IMR-90 (cell line): ENCODE data around the gene RCL1. TPM values are rescaled to one million over a fixed set of nuclear protein-coding genes. Genes with fewer than 3 reads are reported as not detected.

ENCODE experiments used
- ATAC-seq: fragments of 200-7000 bp; cut with Tn5 transposase; 2 replicates; pipeline ENCODE4 v1.9.1; 2020; ENCODE audit warnings: low read depth, mild to moderate bottlenecking, moderate library complexity
- BruUV-seq: library from RNA; stranded (reverse); fragments of 400-500 nt; replicated peaks from 2 replicates; lab custom pipeline; 2021; lab: Mats Ljungman, UMichigan
- CTCF ChIA-PET: fragments of 300-600 bp; formaldehyde crosslinking; extraction: SDS; loops from one replicate; lab custom pipeline; 2021; ENCODE audit warnings: antibody characterized with exemption; lab: Yijun Ruan, JAX
- POLR2A ChIA-PET: fragments of 300-600 bp; sonication (Branson Sonifier 250); formaldehyde crosslinking; loops from one replicate; lab custom pipeline; 2022; ENCODE audit warnings: antibody characterized with exemption; ENCODE audit not compliant: unreplicated experiment; lab: Charles Lee
- DNase-seq: peaks from one replicate; pipeline ENCODE4 v3.0.0; 2013
- H2AFZ ChIP-seq: replicated peaks from 2 replicates; pipeline ENCODE3; 2013; ENCODE audit warnings: low read length, mild to moderate bottlenecking; ENCODE audit not compliant: poor library complexity
- H2AK5ac ChIP-seq: 2 replicates; pipeline ENCODE4 v1.6.1; 2013; ENCODE audit warnings: low read depth, low read length, inconsistent platforms
- H2AK9ac ChIP-seq: replicated peaks from 2 replicates; pipeline ENCODE3; 2013; ENCODE audit warnings: mild to moderate bottlenecking, low read depth, low read length, moderate library complexity; ENCODE audit not compliant: poor library complexity
- H2BK120ac ChIP-seq: 2 replicates; pipeline ENCODE4 v1.6.1; 2013; ENCODE audit warnings: low read depth, low read length, inconsistent platforms
- H2BK15ac ChIP-seq: 3 replicates; pipeline ENCODE4 v1.6.1; 2013; ENCODE audit warnings: low read depth, low read length, inconsistent platforms
- H2BK20ac ChIP-seq: 2 replicates; pipeline ENCODE4 v1.6.1; 2013; ENCODE audit warnings: low read depth, mild to moderate bottlenecking, inconsistent platforms, low read length, moderate library complexity
- H2BK5ac ChIP-seq: 2 replicates; pipeline ENCODE4 v1.6.1; 2013; ENCODE audit warnings: mild to moderate bottlenecking, low read depth, low read length, inconsistent platforms; ENCODE audit not compliant: poor library complexity, severe bottlenecking
- H3K14ac ChIP-seq: replicated peaks from 2 replicates; pipeline ENCODE4 v1.6.1; 2013; ENCODE audit warnings: low read depth, low read length, inconsistent platforms
- H3K18ac ChIP-seq: 2 replicates; pipeline ENCODE4 v1.6.1; 2013; ENCODE audit warnings: low read depth, low read length, control low read depth
- H3K23ac ChIP-seq: 2 replicates; pipeline ENCODE4 v1.6.1; 2013; ENCODE audit warnings: low read depth, low read length, inconsistent platforms
- H3K27ac ChIP-seq: 2 replicates; pipeline ENCODE4 v1.5.1; 2013; ENCODE audit warnings: mild to moderate bottlenecking, control low read depth, low read length; ENCODE audit not compliant: insufficient read depth
- H3K27me3 ChIP-seq: 2 replicates; pipeline ENCODE4 v1.6.1; 2013; ENCODE audit warnings: low read length; ENCODE audit not compliant: control insufficient read depth, insufficient read depth
- H3K36me3 ChIP-seq: 2 replicates; pipeline ENCODE4 v1.6.1; 2013; ENCODE audit warnings: low read length, mixed read lengths; ENCODE audit not compliant: control insufficient read depth, insufficient read depth
- H3K4ac ChIP-seq: 2 replicates; pipeline ENCODE4 v1.6.1; 2013; ENCODE audit warnings: low read depth, low read length, inconsistent platforms
- H3K4me1 ChIP-seq: 2 replicates; pipeline ENCODE4 v1.6.1; 2013; ENCODE audit warnings: low read length, mixed read lengths; ENCODE audit not compliant: control insufficient read depth, insufficient read depth
- H3K4me2 ChIP-seq: 2 replicates; pipeline ENCODE4 v1.6.1; 2013; ENCODE audit warnings: low read depth, mild to moderate bottlenecking, control low read depth, low read length, moderate library complexity
- H3K4me3 ChIP-seq: 2 replicates; pipeline ENCODE4 v1.5.1; 2013; ENCODE audit warnings: low read depth, mild to moderate bottlenecking, control low read depth, low read length, moderate library complexity; ENCODE audit not compliant: insufficient read depth
- H3K56ac ChIP-seq: 2 replicates; pipeline ENCODE4 v1.6.1; 2013; ENCODE audit warnings: low read length, inconsistent platforms; ENCODE audit not compliant: insufficient read depth; ENCODE audit errors: extremely low read depth
- H3K79me1 ChIP-seq, 2 experiments: 2 replicates each; pipeline ENCODE4 v1.6.1; 2013; ENCODE audit warnings: low read length in 2 of 2, inconsistent platforms in 1 of 2, low read depth in 1 of 2
- H3K9ac ChIP-seq: 2 replicates; pipeline ENCODE4 v1.6.1; 2013; ENCODE audit warnings: low read depth, low read length, control low read depth
- H3K9me1 ChIP-seq: 2 replicates; pipeline ENCODE4 v1.6.1; 2013; ENCODE audit warnings: low read length, inconsistent platforms; ENCODE audit not compliant: insufficient read depth
- H3K9me3 ChIP-seq: 2 replicates; pipeline ENCODE4 v1.6.1; 2013; ENCODE audit warnings: low read length; ENCODE audit not compliant: control insufficient read depth, insufficient read depth
- H4K20me1 ChIP-seq: 2 replicates; pipeline ENCODE4 v1.6.1; 2013; ENCODE audit warnings: low read length, inconsistent platforms; ENCODE audit not compliant: insufficient read depth
- H4K5ac ChIP-seq: 2 replicates; pipeline ENCODE4 v1.6.1; 2013; ENCODE audit warnings: mild to moderate bottlenecking, low read depth, low read length, control low read depth
- H4K8ac ChIP-seq, 2 experiments: 2 replicates each; pipeline ENCODE4 v1.6.1; 2013; ENCODE audit warnings: low read depth in 2 of 2, low read length in 2 of 2, control low read depth in 1 of 2, inconsistent platforms in 1 of 2
- H4K91ac ChIP-seq: 2 replicates; pipeline ENCODE4 v1.6.1; 2013; ENCODE audit warnings: low read depth, low read length, inconsistent platforms; ENCODE audit not compliant: insufficient read depth
- FOS ChIP-seq: fragments of 150-350 bp; IDR thresholded peaks from 2 replicates; pipeline ENCODE4 v1.6.1; 2016; ENCODE audit warnings: low read depth, low read length
- MAZ ChIP-seq: IDR thresholded peaks from 2 replicates; pipeline ENCODE4 v1.6.1; 2012; ENCODE audit warnings: low read depth, mild to moderate bottlenecking, low read length, improper control_type of control experiment, moderate library complexity, borderline replicate concordance
- MXI1 ChIP-seq: IDR thresholded peaks from 2 replicates; pipeline ENCODE4 v1.6.1; 2012; ENCODE audit warnings: low read depth, mild to moderate bottlenecking, low read length, moderate library complexity, borderline replicate concordance
- NFE2L2 ChIP-seq: fragments of 150-350 bp; IDR thresholded peaks from 2 replicates; pipeline ENCODE4 v1.6.1; 2016; ENCODE audit warnings: low read depth, mild to moderate bottlenecking, low read length
- SMC3 ChIP-seq: fragments of 150-350 bp; IDR thresholded peaks from 2 replicates; pipeline ENCODE4 v1.6.1; 2016; ENCODE audit warnings: low read depth, mild to moderate bottlenecking, antibody characterized with exemption, low read length, moderate library complexity
- USF2 ChIP-seq: fragments of 150-350 bp; IDR thresholded peaks from 2 replicates; pipeline ENCODE4 v1.6.1; 2017; ENCODE audit warnings: mild to moderate bottlenecking, antibody characterized with exemption, low read length, low read depth
- WGBS, 2 experiments: methylation state at CpG; one replicate each; pipeline versions ENCODE4 v1.1.5 to v1.1.7; 2013; ENCODE audit warnings: missing lambda C conversion rate in 2 of 2; ENCODE audit not compliant: insufficient read length in 1 of 2; ENCODE audit errors: extremely low coverage in 2 of 2; 5-methylcytosine and 5-hydroxymethylcytosine counted together
- dilution Hi-C: fragments of 300-500 bp; cut with HindIII; formaldehyde crosslinking; loops from one replicate; pipeline ENCODE4 v1.14.3; 2018; ENCODE audit warnings: low sequenced_read_pairs; ENCODE audit not compliant: unreplicated experiment
- in situ Hi-C: fragments of 300-500 bp; cut with MboI; formaldehyde crosslinking; loops from 3 replicates; pipeline ENCODE4 v1.14.3; 2019; ENCODE audit warnings: low sequenced_read_pairs, inconsistent platforms, mixed read lengths
- intact Hi-C: fragments of 100-400 bp; cut with micrococcal nuclease; formaldehyde crosslinking; loops from 2 replicates; pipeline ENCODE4 v1.10.0; 2022
- polyA plus RNA-seq, 3 experiments: library from polyadenylated mRNA; depleted of rRNA; stranded (reverse); fragments of >200 nt; gene quantifications; 2 replicates each; pipeline ENCODE4 v1.2.3, GENCODE V29; 2012; ENCODE audit warnings: low replicate concordance in 1 of 3
- total RNA-seq: library from RNA; depleted of rRNA; stranded (reverse); fragments of >200 nt; gene quantifications from 2 replicates; pipeline ENCODE4 v1.2.3, GENCODE V29; 2012
- TF ChIP-seq, protein P1 (sequence below): conservative IDR thresholded peaks from 2 replicates; pipeline ENCODE4 v1.5.1; 2012; ENCODE audit warnings: mild to moderate bottlenecking, low read depth, low read length, improper control_type of control experiment

RCL1 gene
- total and polyA plus RNA-seq, 2 of the 4 experiments (the other 2 are of a cell fraction) = 12.3 to 13.8 TPM

- Histone ChIP-seq H2BK120ac (no peak overlapping the region), H3K9me3 (peaks cover 3% of the 10 kb centered on the region; the same call in 1 of the 2 replicates), H4K8ac (no peak overlapping the region), H3K18ac (no peak overlapping the region), H3K56ac (no peak overlapping the region), H2BK15ac (no peak overlapping the region), H3K9me1 (peaks cover 7% of the 10 kb centered on the region; the same call in 1 of the 2 replicates), H2AK9ac (no peak overlapping the region), H3K27me3 (no peaks in the 10 kb centered on the region), H2AFZ (no peak overlapping the region), H2BK20ac (no peak overlapping the region), H4K20me1 (peaks cover 3% of the 10 kb centered on the region), H3K4ac (no peak overlapping the region), H4K5ac (no peak overlapping the region), H3K4me3 (no peak overlapping the region), H3K36me3 (no peaks in the 10 kb centered on the region), H3K4me1 (no peaks in the 10 kb centered on the region), H3K23ac (no peak overlapping the region), H2AK5ac (no peak overlapping the region), H3K27ac (no peak overlapping the region), H4K91ac (no peak overlapping the region), H3K14ac (no peak overlapping the region), H3K79me1 (peaks cover 11 to 42% of the 10 kb centered on the region in 2 experiments), H3K4me2 (no peak overlapping the region), H3K9ac (no peak overlapping the region), H2BK5ac (no peak overlapping the region)
- TF ChIP-seq USF2 (no peak), MAZ (no peak), SMC3 (no peak), MXI1 (no peak), NFE2L2 (no peak), FOS (no peak)
- TF ChIP-seq, protein P1, sequence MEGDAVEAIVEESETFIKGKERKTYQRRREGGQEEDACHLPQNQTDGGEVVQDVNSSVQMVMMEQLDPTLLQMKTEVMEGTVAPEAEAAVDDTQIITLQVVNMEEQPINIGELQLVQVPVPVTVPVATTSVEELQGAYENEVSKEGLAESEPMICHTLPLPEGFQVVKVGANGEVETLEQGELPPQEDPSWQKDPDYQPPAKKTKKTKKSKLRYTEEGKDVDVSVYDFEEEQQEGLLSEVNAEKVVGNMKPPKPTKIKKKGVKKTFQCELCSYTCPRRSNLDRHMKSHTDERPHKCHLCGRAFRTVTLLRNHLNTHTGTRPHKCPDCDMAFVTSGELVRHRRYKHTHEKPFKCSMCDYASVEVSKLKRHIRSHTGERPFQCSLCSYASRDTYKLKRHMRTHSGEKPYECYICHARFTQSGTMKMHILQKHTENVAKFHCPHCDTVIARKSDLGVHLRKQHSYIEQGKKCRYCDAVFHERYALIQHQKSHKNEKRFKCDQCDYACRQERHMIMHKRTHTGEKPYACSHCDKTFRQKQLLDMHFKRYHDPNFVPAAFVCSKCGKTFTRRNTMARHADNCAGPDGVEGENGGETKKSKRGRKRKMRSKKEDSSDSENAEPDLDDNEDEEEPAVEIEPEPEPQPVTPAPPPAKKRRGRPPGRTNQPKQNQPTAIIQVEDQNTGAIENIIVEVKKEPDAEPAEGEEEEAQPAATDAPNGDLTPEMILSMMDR = no peak
- ATAC-seq (no peak), DNase-seq (no peak)
- dilution Hi-C loops = no loop called here
- ChIA-PET POLR2A (no interaction called here), CTCF (interaction anchor here (1.0 to 1.2 kb wide), 2 partner anchors 10 to 24 kb away, joined by 3 read pairs; no protein-coding TSS in a partner anchor)
- in situ Hi-C loops = no loop called here
- BruUV-seq = no TSS peak
- no CpG with 5 or more reads among the region's 3 CpGs for WGBS, 2 experiments
- intact Hi-C loops = no loop called here
Observed at GRCh38 chr9:4805191-4805918, 12.6 kb downstream of the RCL1 start.
